NCI-H2107 (cell line): ENCODE results near the gene LSS.
"Not testable (repeated sequence)": the region's sequence is repeated elsewhere in the genome, so short reads cannot be mapped to it uniquely, and the experiment has no call there.

Source experiments
- DNase-seq: peaks from one replicate; lab custom pipeline; 2025; lab: John Stamatoyannopoulos, UW

The LSS gene

GRCh38 chr21:46185716-46186115, 42.9 kb downstream of the LSS start:
- no peak for DNase-seq

GRCh38 chr21:46184625-46185555, 43.7 kb downstream of the LSS start:
- no peak for DNase-seq

- no peak for DNase-seq
Observed at GRCh38 chr21:46183910-46184624, 44.5 kb downstream of the LSS start, which contains the start of gene SPATC1L. Gene SPATC1L (minus strand): TSS chr21:46184459. CDS start chr21:46182816, 1,643 bp downstream.

- not testable (repeated sequence) for DNase-seq
Observed at GRCh38 chr21:46183337-46183909, 45.2 kb downstream of the LSS start.

GRCh38 chr21:46182548-46183336, 45.8 kb downstream of the LSS start:
- DNase-seq: no peak

GRCh38 chr21:46181953-46182547, 46.5 kb downstream of the LSS start:
- DNase-seq: no peak

GRCh38 chr21:46181436-46181835, 47.1 kb downstream of the LSS start:
- no peak for DNase-seq

- DNase-seq: no peak
Observed at GRCh38 chr21:46180778-46181391, 47.7 kb downstream of the LSS start.

- DNase-seq: no peak
Observed at GRCh38 chr21:46180079-46180722, 48.4 kb downstream of the LSS start.

- DNase-seq: no peak
Observed at GRCh38 chr21:46179708-46180078, 48.9 kb downstream of the LSS start.

- DNase-seq: no peak
Observed at GRCh38 chr21:46178961-46179360, 49.6 kb downstream of the LSS start.

GRCh38 chr21:46176443-46177129, 52.0 kb downstream of the LSS start:
- DNase-seq: not testable (repeated sequence)

- no peak for DNase-seq
Observed at GRCh38 chr21:46173573-46173972, 55.0 kb downstream of the LSS start.

- no peak for DNase-seq
Observed at GRCh38 chr21:46172863-46173528, 55.6 kb downstream of the LSS start.

GRCh38 chr21:46171996-46172862, 56.3 kb downstream of the LSS start:
- DNase-seq: no peak

- DNase-seq: no peak
Observed at GRCh38 chr21:46171585-46171984, 57.0 kb downstream of the LSS start.

GRCh38 chr21:46170436-46171193, 58.0 kb downstream of the LSS start:
- DNase-seq: not testable (repeated sequence)
